ENCODE data around the gene RCN1. TPM values are rescaled to one million over a fixed set of nuclear protein-coding genes. Genes with fewer than 3 reads are reported as not detected.
"Not testable (repeated sequence)": the region's sequence is repeated elsewhere in the genome, so short reads cannot be mapped to it uniquely, and the experiment has no call there.

Gene RCN1
- polyA plus RNA-seq, 3 donors = 18.1 to 88.4 (median 78.3) TPM

GRCh38 chr11:32105871-32106560, 15.1 kb downstream of the RCN1 start:
- 85 to 89% (median 87%) methylated on average over 7 of the region's 7 CpGs for WGBS, 3 donors

GRCh38 chr11:32107647-32108046, 16.8 kb downstream of the RCN1 start:
- 86 to 95% (median 88%) methylated on average over 6 of the region's 6 CpGs for WGBS, 3 donors
- no peak overlapping the region for H3K27ac ChIP-seq (ENCODE audit: low read depth, low read length)

More at GRCh38 chr11:32105871-32106560, 15.1 kb downstream of the RCN1 start:
- H3K27ac ChIP-seq (ENCODE audit: low read depth, low read length) = no peak overlapping the region

GRCh38 chr11:32108576-32108975, 17.7 kb downstream of the RCN1 start:
- no peak overlapping the region for H3K27ac ChIP-seq (ENCODE audit: low read depth, low read length)

- 88 to 93% (median 91%) methylated on average over 4 of the region's 4 CpGs for WGBS, 3 donors
Observed at GRCh38 chr11:32109138-32109537, 18.3 kb downstream of the RCN1 start.

GRCh38 chr11:32109592-32109991, 18.7 kb downstream of the RCN1 start:
- no peak overlapping the region for H3K27ac ChIP-seq (ENCODE audit: low read depth, low read length)
- 94 to 98% (median 96%) methylated on average over 6 of the region's 6 CpGs for WGBS, 3 donors

More at GRCh38 chr11:32109138-32109537, 18.3 kb downstream of the RCN1 start:
- H3K27ac ChIP-seq (ENCODE audit: low read depth, low read length) = no peak overlapping the region

GRCh38 chr11:32110795-32111194, 19.9 kb downstream of the RCN1 start:
- 70 to 89% (median 81%) methylated on average over 3 of the region's 3 CpGs for WGBS, 3 donors
- no peak overlapping the region for H3K27ac ChIP-seq (ENCODE audit: low read depth, low read length)

GRCh38 chr11:32113200-32113919, 22.5 kb downstream of the RCN1 start:
- H3K27ac ChIP-seq (ENCODE audit: low read depth, low read length) = no peak overlapping the region
- WGBS, 3 donors = 21 to 64% (median 55%) methylated on average over 10 of the region's 10 CpGs

- H3K27ac ChIP-seq (ENCODE audit: low read depth, low read length) = no peak overlapping the region
- 92 to 95% (median 95%) methylated on average over 2 of the region's 2 CpGs for whole genome bisulfite sequencing, 3 donors
Observed at GRCh38 chr11:32113920-32114203, 23.0 kb downstream of the RCN1 start.

GRCh38 chr11:32115446-32115845, 24.6 kb downstream of the RCN1 start:
- H3K27ac ChIP-seq (ENCODE audit: low read depth, low read length) = no peak overlapping the region
- WGBS, 3 donors = 70 to 76% (median 74%) methylated on average over 5 of the region's 5 CpGs

GRCh38 chr11:32116668-32117067, 25.8 kb downstream of the RCN1 start:
- WGBS, 3 donors = 90 to 96% (median 91%) methylated on average over 2 of the region's 2 CpGs
- no peak overlapping the region for H3K27ac ChIP-seq (ENCODE audit: low read depth, low read length)

GRCh38 chr11:32118025-32118974, 27.4 kb downstream of the RCN1 start:
- 85 to 89% (median 88%) methylated on average over 7 of the region's 7 CpGs for WGBS, 3 donors

GRCh38 chr11:32119139-32119538, 28.3 kb downstream of the RCN1 start:
- WGBS, 3 donors = 86 to 92% (median 88%) methylated on average over 5 of the region's 5 CpGs
- not testable (repeated sequence) for H3K27ac ChIP-seq (ENCODE audit: low read depth, low read length)

More at GRCh38 chr11:32118025-32118974, 27.4 kb downstream of the RCN1 start:
- no peak overlapping the region for H3K27ac ChIP-seq (ENCODE audit: low read depth, low read length)

- H3K27ac ChIP-seq (ENCODE audit: low read depth, low read length) = no peak overlapping the region
- 81 to 93% (median 92%) methylated on average over 4 of the region's 4 CpGs for WGBS, 3 donors
Observed at GRCh38 chr11:32121012-32121411, 30.1 kb downstream of the RCN1 start.

- H3K27ac ChIP-seq (ENCODE audit: low read depth, low read length) = no peak overlapping the region
- 55 to 67% (median 65%) methylated on average over 2 of the region's 2 CpGs for WGBS, 3 donors
Observed at GRCh38 chr11:32122200-32122599, 31.3 kb downstream of the RCN1 start.

GRCh38 chr11:32131321-32131720, 40.4 kb downstream of the RCN1 start:
- H3K27ac ChIP-seq (ENCODE audit: low read depth, low read length) = no peak overlapping the region
- WGBS, 3 donors = 75 to 87% (median 85%) methylated on average over 3 of the region's 3 CpGs

- no peak overlapping the region for H3K27ac ChIP-seq (ENCODE audit: low read depth, low read length)
Observed at GRCh38 chr11:32136657-32137056, 45.8 kb downstream of the RCN1 start.

GRCh38 chr11:32137263-32137662, 46.4 kb downstream of the RCN1 start:
- no peak overlapping the region for H3K27ac ChIP-seq (ENCODE audit: low read depth, low read length)
- 41 to 53% (median 42%) methylated on average over 2 of the region's 2 CpGs for WGBS, 3 donors

More at GRCh38 chr11:32136657-32137056, 45.8 kb downstream of the RCN1 start:
- WGBS, 3 donors = 83 to 92% (median 89%) methylated on average over 3 of the region's 3 CpGs

- WGBS, 3 donors = 91 to 94% (median 92%) methylated on average over 3 of the region's 3 CpGs
- H3K27ac ChIP-seq (ENCODE audit: low read depth, low read length) = no peak overlapping the region
Observed at GRCh38 chr11:32137869-32138268, 47.0 kb downstream of the RCN1 start.

- WGBS, 3 donors = 75 to 91% (median 90%) methylated on average over 3 of the region's 3 CpGs
- no peak overlapping the region for H3K27ac ChIP-seq (ENCODE audit: low read depth, low read length)
Observed at GRCh38 chr11:32138902-32139301, 48.0 kb downstream of the RCN1 start.
